GM23338 (cell line): ENCODE measurements around the gene LRMDA. TPM values are rescaled to one million over a fixed set of nuclear protein-coding genes. Genes with fewer than 3 reads are reported as not detected.

Source experiments
- ATAC-seq: fragments of 200-7000 bp; cut with Tn5 transposase; 3 replicates; pipeline ENCODE4 v1.9.1; 2020
- DNase-seq: peaks from one replicate; pipeline ENCODE4 v3.0.0-alpha.2; 2015; ENCODE audit warnings: low spot score
- H2AFZ ChIP-seq: fragments of 200-600 bp; sonication (generic); 2 replicates; pipeline ENCODE4 v1.8.0; 2016; ENCODE audit warnings: antibody characterized with exemption, mild to moderate bottlenecking, moderate library complexity
- H3F3A ChIP-seq: fragments of 200-600 bp; sonication (generic); replicated peaks from 2 replicates; pipeline ENCODE4 v1.8.0; 2017; ENCODE audit warnings: antibody characterized with exemption, mixed run types, low read depth
- H3K27ac ChIP-seq: fragments of 200-600 bp; sonication (generic); 2 replicates; pipeline ENCODE4 v1.6.1; 2016; ENCODE audit warnings: low read depth
- H3K27me3 ChIP-seq: fragments of 200-600 bp; sonication (generic); 2 replicates; pipeline ENCODE4 v1.8.0; 2016; ENCODE audit warnings: mild to moderate bottlenecking, mixed run types, moderate library complexity; ENCODE audit not compliant: insufficient read depth
- H3K36me3 ChIP-seq: fragments of 200-600 bp; sonication (generic); 2 replicates; pipeline ENCODE4 v1.8.0; 2016; ENCODE audit warnings: mild to moderate bottlenecking; ENCODE audit not compliant: insufficient read depth
- H3K4me1 ChIP-seq: fragments of 200-600 bp; sonication (generic); 2 replicates; pipeline ENCODE4 v1.8.0; 2016; ENCODE audit warnings: mild to moderate bottlenecking, moderate library complexity; ENCODE audit not compliant: insufficient read depth
- H3K4me2 ChIP-seq: fragments of 200-600 bp; sonication (generic); 2 replicates; pipeline ENCODE4 v1.7.1; 2017; ENCODE audit warnings: mixed run types
- H3K4me3 ChIP-seq: fragments of 200-600 bp; sonication (generic); 2 replicates; pipeline ENCODE4 v1.6.1; 2016; ENCODE audit warnings: mixed run types
- H3K79me2 ChIP-seq: fragments of 200-600 bp; sonication (generic); replicated peaks from 2 replicates; pipeline ENCODE4 v1.8.0; 2017; ENCODE audit warnings: mild to moderate bottlenecking; ENCODE audit not compliant: insufficient read depth
- H3K9me2 ChIP-seq: fragments of 200-600 bp; sonication (generic); 2 replicates; pipeline ENCODE4 v1.8.0; 2017; ENCODE audit not compliant: insufficient read depth
- H4K20me1 ChIP-seq: fragments of 200-600 bp; sonication (generic); replicated peaks from 2 replicates; pipeline ENCODE4 v1.8.0; 2017; ENCODE audit warnings: mild to moderate bottlenecking; ENCODE audit not compliant: insufficient read depth
- H3K27ac Mint-ChIP-seq: 2 replicates; pipeline ENCODE4 v1.8.0; 2020; ENCODE audit warnings: inconsistent platforms, mild to moderate bottlenecking, moderate library complexity, mixed read lengths
- H3K27me3 Mint-ChIP-seq: 3 replicates; pipeline ENCODE4 v1.8.0; 2022; ENCODE audit warnings: low read depth, mild to moderate bottlenecking, moderate library complexity, mixed read lengths, inconsistent platforms; ENCODE audit not compliant: insufficient read depth, poor library complexity
- H3K36me3 Mint-ChIP-seq: 3 replicates; pipeline ENCODE4 v1.8.0; 2021; ENCODE audit warnings: low read depth, mild to moderate bottlenecking, inconsistent platforms, moderate library complexity, mixed read lengths
- H3K4me1 Mint-ChIP-seq: 3 replicates; pipeline ENCODE4 v1.8.0; 2020; ENCODE audit warnings: mild to moderate bottlenecking, inconsistent platforms, mixed read lengths
- H3K4me3 Mint-ChIP-seq: 3 replicates; pipeline ENCODE4 v1.8.0; 2021; ENCODE audit warnings: moderate library complexity, mild to moderate bottlenecking, inconsistent platforms, mixed read lengths
- H3K9me3 Mint-ChIP-seq: 3 replicates; pipeline ENCODE4 v1.8.0; 2020; ENCODE audit warnings: moderate library complexity, mild to moderate bottlenecking, inconsistent platforms, mixed read lengths
- EZH2 ChIP-seq: fragments of 200-600 bp; sonication (generic); IDR thresholded peaks from one replicate; pipeline ENCODE4 v1.8.0; 2017; ENCODE audit warnings: antibody characterized with exemption, mild to moderate bottlenecking, low read depth; ENCODE audit not compliant: unreplicated experiment
- EZH2phosphoT487 ChIP-seq: fragments of 200-600 bp; sonication (generic); IDR thresholded peaks from one replicate; pipeline ENCODE4 v1.8.1; 2018; ENCODE audit warnings: antibody characterized with exemption; ENCODE audit not compliant: unreplicated experiment
- JUNB ChIP-seq: IDR thresholded peaks from one replicate; pipeline ENCODE4 v1.6.1; 2016; ENCODE audit warnings: antibody characterized with exemption; ENCODE audit not compliant: unreplicated experiment
- NANOG ChIP-seq: IDR thresholded peaks from 2 replicates; pipeline ENCODE4 v1.6.1; 2016; ENCODE audit warnings: antibody characterized with exemption, borderline replicate concordance
- REST ChIP-seq: IDR thresholded peaks from one replicate; pipeline ENCODE4 v1.6.1; 2018; ENCODE audit warnings: antibody characterized with exemption; ENCODE audit not compliant: unreplicated experiment
- STAT1 ChIP-seq: IDR thresholded peaks from one replicate; pipeline ENCODE4 v1.6.1; 2016; ENCODE audit warnings: antibody characterized with exemption; ENCODE audit not compliant: unreplicated experiment
- polyA plus RNA-seq: library from polyadenylated mRNA; unstranded; fragments of >200 nt; fragmentation: Nextera tagmentation; extraction: Ambion mirVana; gene quantifications from 2 replicates; pipeline ENCODE4 v1.2.1, GENCODE V29; 2016
- total RNA-seq: library from RNA; depleted of rRNA; stranded (reverse); fragments of >200 nt; shearing (Covaris generic); gene quantifications from 2 replicates; pipeline ENCODE4 v1.2.3, GENCODE V29; 2014
- TF ChIP-seq, protein P1 (sequence below): fragments of 250-450 bp; sonication (Bioruptor Pico); IDR thresholded peaks from 2 replicates; pipeline ENCODE4 v1.5.0; 2020; ENCODE audit warnings: mild to moderate bottlenecking, moderate library complexity
- TF ChIP-seq, protein P2 (sequence below): IDR thresholded peaks from 2 replicates; pipeline ENCODE4 v1.6.1; 2016; ENCODE audit warnings: antibody characterized with exemption

LRMDA gene
- total and polyA plus RNA-seq, 2 experiments from 2014 or later: 0.90 to 1.8 TPM

- TF ChIP-seq, protein P1, sequence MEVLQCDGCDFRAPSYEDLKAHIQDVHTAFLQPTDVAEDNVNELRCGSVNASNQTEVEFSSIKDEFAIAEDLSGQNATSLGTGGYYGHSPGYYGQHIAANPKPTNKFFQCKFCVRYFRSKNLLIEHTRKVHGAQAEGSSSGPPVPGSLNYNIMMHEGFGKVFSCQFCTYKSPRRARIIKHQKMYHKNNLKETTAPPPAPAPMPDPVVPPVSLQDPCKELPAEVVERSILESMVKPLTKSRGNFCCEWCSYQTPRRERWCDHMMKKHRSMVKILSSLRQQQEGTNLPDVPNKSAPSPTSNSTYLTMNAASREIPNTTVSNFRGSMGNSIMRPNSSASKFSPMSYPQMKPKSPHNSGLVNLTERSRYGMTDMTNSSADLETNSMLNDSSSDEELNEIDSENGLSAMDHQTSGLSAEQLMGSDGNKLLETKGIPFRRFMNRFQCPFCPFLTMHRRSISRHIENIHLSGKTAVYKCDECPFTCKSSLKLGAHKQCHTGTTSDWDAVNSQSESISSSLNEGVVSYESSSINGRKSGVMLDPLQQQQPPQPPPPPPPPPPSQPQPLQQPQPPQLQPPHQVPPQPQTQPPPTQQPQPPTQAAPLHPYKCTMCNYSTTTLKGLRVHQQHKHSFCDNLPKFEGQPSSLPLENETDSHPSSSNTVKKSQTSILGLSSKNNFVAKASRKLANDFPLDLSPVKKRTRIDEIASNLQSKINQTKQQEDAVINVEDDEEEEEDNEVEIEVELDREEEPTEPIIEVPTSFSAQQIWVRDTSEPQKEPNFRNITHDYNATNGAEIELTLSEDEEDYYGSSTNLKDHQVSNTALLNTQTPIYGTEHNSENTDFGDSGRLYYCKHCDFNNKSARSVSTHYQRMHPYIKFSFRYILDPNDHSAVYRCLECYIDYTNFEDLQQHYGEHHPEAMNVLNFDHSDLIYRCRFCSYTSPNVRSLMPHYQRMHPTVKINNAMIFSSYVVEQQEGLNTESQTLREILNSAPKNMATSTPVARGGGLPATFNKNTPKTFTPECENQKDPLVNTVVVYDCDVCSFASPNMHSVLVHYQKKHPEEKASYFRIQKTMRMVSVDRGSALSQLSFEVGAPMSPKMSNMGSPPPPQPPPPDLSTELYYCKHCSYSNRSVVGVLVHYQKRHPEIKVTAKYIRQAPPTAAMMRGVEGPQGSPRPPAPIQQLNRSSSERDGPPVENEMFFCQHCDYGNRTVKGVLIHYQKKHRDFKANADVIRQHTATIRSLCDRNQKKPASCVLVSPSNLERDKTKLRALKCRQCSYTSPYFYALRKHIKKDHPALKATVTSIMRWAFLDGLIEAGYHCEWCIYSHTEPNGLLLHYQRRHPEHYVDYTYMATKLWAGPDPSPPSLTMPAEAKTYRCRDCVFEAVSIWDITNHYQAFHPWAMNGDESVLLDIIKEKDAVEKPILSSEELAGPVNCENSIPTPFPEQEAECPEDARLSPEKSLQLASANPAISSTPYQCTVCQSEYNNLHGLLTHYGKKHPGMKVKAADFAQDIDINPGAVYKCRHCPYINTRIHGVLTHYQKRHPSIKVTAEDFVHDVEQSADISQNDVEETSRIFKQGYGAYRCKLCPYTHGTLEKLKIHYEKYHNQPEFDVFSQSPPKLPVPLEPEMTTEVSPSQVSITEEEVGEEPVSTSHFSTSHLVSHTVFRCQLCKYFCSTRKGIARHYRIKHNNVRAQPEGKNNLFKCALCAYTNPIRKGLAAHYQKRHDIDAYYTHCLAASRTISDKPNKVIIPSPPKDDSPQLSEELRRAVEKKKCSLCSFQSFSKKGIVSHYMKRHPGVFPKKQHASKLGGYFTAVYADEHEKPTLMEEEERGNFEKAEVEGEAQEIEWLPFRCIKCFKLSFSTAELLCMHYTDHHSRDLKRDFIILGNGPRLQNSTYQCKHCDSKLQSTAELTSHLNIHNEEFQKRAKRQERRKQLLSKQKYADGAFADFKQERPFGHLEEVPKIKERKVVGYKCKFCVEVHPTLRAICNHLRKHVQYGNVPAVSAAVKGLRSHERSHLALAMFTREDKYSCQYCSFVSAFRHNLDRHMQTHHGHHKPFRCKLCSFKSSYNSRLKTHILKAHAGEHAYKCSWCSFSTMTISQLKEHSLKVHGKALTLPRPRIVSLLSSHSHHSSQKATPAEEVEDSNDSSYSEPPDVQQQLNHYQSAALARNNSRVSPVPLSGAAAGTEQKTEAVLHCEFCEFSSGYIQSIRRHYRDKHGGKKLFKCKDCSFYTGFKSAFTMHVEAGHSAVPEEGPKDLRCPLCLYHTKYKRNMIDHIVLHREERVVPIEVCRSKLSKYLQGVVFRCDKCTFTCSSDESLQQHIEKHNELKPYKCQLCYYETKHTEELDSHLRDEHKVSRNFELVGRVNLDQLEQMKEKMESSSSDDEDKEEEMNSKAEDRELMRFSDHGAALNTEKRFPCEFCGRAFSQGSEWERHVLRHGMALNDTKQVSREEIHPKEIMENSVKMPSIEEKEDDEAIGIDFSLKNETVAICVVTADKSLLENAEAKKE (CRISPR knock-in tag): no peak
Observed at GRCh38 chr10:75602341-75602740, 170.9 kb downstream of the LRMDA start (continued).

- Histone ChIP-seq H3K27ac (no peak overlapping the region), H3K9me2 (no peaks in the 10 kb centered on the region), H3K79me2 (no peaks in the 10 kb centered on the region), H3K36me3 (no peaks in the 10 kb centered on the region), H3K4me1 (peaks cover 13% of the 10 kb centered on the region), H3K4me3 (no peak overlapping the region), H3K4me2 (no peak overlapping the region), H3F3A (no peaks in the 10 kb centered on the region), H4K20me1 (peaks cover 5% of the 10 kb centered on the region; the same call in 1 of the 2 replicates), H2AFZ (no peak overlapping the region), H3K27me3 (peaks cover 52% of the 10 kb centered on the region)
- ATAC-seq (no peak), DNase-seq (no peak)
- Mint-ChIP-seq H3K9me3 (no peaks in the 10 kb centered on the region), H3K4me1 (peaks cover 12% of the 10 kb centered on the region), H3K27ac (no peak overlapping the region), H3K4me3 (no peak overlapping the region), H3K36me3 (no peaks in the 10 kb centered on the region), H3K27me3 (peaks cover 26% of the 10 kb centered on the region)
- TF ChIP-seq REST: no peak
- TF ChIP-seq EZH2: no peak
- TF ChIP-seq, protein P2, sequence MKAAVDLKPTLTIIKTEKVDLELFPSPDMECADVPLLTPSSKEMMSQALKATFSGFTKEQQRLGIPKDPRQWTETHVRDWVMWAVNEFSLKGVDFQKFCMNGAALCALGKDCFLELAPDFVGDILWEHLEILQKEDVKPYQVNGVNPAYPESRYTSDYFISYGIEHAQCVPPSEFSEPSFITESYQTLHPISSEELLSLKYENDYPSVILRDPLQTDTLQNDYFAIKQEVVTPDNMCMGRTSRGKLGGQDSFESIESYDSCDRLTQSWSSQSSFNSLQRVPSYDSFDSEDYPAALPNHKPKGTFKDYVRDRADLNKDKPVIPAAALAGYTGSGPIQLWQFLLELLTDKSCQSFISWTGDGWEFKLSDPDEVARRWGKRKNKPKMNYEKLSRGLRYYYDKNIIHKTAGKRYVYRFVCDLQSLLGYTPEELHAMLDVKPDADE: no peak
- no peak for TF ChIP-seq STAT1
- no peak for TF ChIP-seq EZH2phosphoT487
- no peak for TF ChIP-seq JUNB
- no peak for TF ChIP-seq NANOG
Observed at GRCh38 chr10:75605096-75605495, 173.7 kb downstream of the LRMDA start.
